Tibial nerve (tissue), 4 donors: ENCODE measurements around the gene ANXA6. TPM values are rescaled to one million over a fixed set of nuclear protein-coding genes. Genes with fewer than 3 reads are reported as not detected.

Experiments
- DNase-seq, 2 donors: peaks; one replicate each; pipeline ENCODE4 v3.0.0-alpha.2; 2019; ENCODE audit warnings: low spot score in 2 of 2
- H3K27ac ChIP-seq, 4 donors: fragments of 200-600 bp; sonication (generic) in 3 of 4; one replicate each; pipeline ENCODE4 v1.5.1; 2017 to 2019; ENCODE audit warnings: mild to moderate bottlenecking in 1 of 4
- H3K27me3 ChIP-seq, 2 donors: fragments of 200-600 bp; sonication (generic) in 1 of 2; one replicate each; pipeline versions ENCODE4 v1.5.1 to v1.6.0; 2017 to 2019
- H3K36me3 ChIP-seq, 3 donors: fragments of 200-600 bp; sonication (generic); one replicate each; pipeline ENCODE4 v1.5.1; 2018 to 2019
- H3K4me1 ChIP-seq, 4 donors: fragments of 200-600 bp; sonication (generic) in 3 of 4; one replicate each; pipeline ENCODE4 v1.5.1; 2017 to 2019
- H3K4me3 ChIP-seq, 4 donors: fragments of 200-600 bp; sonication (generic) in 3 of 4; one replicate each; pipeline ENCODE4 v1.5.1; 2017 to 2019; ENCODE audit warnings: mild to moderate bottlenecking in 1 of 4, moderate library complexity in 1 of 4
- H3K9me3 ChIP-seq, 4 donors: fragments of 200-600 bp; sonication (generic) in 3 of 4; one replicate each; pipeline ENCODE4 v1.5.1; 2017 to 2019
- EP300 ChIP-seq, 2 donors: sonication (generic); formaldehyde crosslinking; IDR thresholded peaks; one replicate each; pipeline ENCODE4 v1.6.1; 2017; ENCODE audit warnings: antibody characterized with exemption in 2 of 2, mild to moderate bottlenecking in 1 of 2
- POLR2A ChIP-seq, 2 donors: fragments of 450-650 bp; IDR thresholded peaks; one replicate each; pipeline ENCODE4 v1.6.1; 2017; ENCODE audit warnings: antibody characterized with exemption in 2 of 2, mild to moderate bottlenecking in 2 of 2, moderate library complexity in 2 of 2
- WGBS, 2 donors: methylation state at CpG; one replicate each; pipeline ENCODE4 v1.1.5; 2018; 5-methylcytosine and 5-hydroxymethylcytosine counted together
- total RNA-seq, 4 donors: library from RNA; depleted of rRNA; stranded (reverse); fragments of >200 nt; gene quantifications; one replicate each; pipeline ENCODE4 v1.1.0, GENCODE V29; 2016
- TF ChIP-seq, protein P1 (sequence below), 5 experiments: fragments of 200-600 bp in 3 of 5; fragments of 450-650 bp in 2 of 5; sonication (generic) in 3 of 5; IDR thresholded peaks; one replicate each; pipeline ENCODE4 v1.5.1; 2016 to 2019; ENCODE audit warnings: antibody characterized with exemption in 5 of 5, mild to moderate bottlenecking in 3 of 5, moderate library complexity in 2 of 5

Gene ANXA6
- total RNA-seq, 4 donors from 2014 or later = 168 to 282 (median 181) TPM

DNA sequence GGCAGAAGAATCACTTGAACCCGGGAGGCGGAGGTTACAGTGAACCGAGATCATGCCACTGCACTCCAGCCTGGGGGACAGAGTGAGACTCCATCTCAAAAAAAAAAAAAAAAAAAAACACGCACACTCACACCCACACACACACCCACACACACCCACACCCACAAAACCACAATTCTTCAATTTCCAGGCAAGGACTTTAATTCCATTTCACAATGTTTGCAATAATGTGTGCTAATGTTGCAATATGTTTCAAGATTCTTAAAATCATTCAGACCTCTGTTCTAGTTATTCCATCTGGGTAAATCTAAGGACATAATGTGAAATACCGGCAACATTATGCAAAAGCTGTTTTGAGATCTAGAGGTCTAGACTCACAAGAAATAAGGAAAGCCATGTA is 38.0 kb upstream of the ANXA6 start:
- TF ChIP-seq EP300 (IDR thresholded peaks at IDR 0.05) (peak in 1 of 2 donors; percentile 86), POLR2A (IDR thresholded peaks at IDR 0.05) (no peak)
- peaks cover 0 to 13% (median 5%) of the 10 kb centered on the region in 4 donors for H3K4me1 ChIP-seq
- peaks cover 0 to 6% (median 3%) of the 10 kb centered on the region in 4 donors for H3K9me3 ChIP-seq
- no peak for DNase-seq
- H3K27ac ChIP-seq = peak overlapping the region in 3 of 4 donors; percentile 45 to 69 (median 69)
- WGBS, 2 donors = 76 to 82% methylated on average over 5 of the region's 5 CpGs
- peaks cover 0 to 17% (median 0%) of the 10 kb centered on the region in 3 donors for H3K36me3 ChIP-seq
- no peaks in the 10 kb centered on the region for H3K27me3 ChIP-seq
- H3K4me3 ChIP-seq = no peak overlapping the region

GRCh38 chr5:151192626-151193025 is 35.0 kb upstream of the ANXA6 start:
- TF ChIP-seq EP300 (IDR thresholded peaks at IDR 0.05) = no peak
- H3K36me3 ChIP-seq = peaks cover 0 to 15% (median 0%) of the 10 kb centered on the region in 3 donors

DNA sequence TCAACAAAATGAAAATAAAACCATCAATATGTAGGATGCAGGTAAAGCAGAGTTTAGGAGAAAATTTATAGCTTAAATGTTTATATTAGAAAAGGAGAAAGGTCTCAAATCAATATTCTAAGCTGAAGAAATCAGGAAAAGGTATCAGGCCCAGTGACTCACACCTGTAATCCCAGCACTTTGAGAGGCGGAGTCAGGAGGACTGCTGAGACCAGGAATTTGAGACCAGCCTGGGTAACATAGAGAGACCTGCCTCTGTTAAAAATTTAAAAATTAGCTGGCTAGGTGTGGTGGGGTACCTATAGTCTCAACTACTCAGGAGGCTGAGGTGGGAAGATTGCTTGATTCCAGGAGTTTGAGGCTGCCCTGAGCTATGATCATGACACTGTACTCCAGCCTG is 34.1 kb upstream of the ANXA6 start:
- peaks cover 0 to 22% (median 0%) of the 10 kb centered on the region in 3 donors for H3K36me3 ChIP-seq
- H3K27ac ChIP-seq = no peak overlapping the region
- no peaks in the 10 kb centered on the region for H3K27me3 ChIP-seq
- 93 to 100% methylated on average over 1 of the region's 1 CpG for WGBS, 2 donors
- no peak for DNase-seq
- H3K9me3 ChIP-seq = peaks cover 0 to 25% (median 3%) of the 10 kb centered on the region in 4 donors
- H3K4me3 ChIP-seq = no peak overlapping the region
- TF ChIP-seq, protein P1, sequence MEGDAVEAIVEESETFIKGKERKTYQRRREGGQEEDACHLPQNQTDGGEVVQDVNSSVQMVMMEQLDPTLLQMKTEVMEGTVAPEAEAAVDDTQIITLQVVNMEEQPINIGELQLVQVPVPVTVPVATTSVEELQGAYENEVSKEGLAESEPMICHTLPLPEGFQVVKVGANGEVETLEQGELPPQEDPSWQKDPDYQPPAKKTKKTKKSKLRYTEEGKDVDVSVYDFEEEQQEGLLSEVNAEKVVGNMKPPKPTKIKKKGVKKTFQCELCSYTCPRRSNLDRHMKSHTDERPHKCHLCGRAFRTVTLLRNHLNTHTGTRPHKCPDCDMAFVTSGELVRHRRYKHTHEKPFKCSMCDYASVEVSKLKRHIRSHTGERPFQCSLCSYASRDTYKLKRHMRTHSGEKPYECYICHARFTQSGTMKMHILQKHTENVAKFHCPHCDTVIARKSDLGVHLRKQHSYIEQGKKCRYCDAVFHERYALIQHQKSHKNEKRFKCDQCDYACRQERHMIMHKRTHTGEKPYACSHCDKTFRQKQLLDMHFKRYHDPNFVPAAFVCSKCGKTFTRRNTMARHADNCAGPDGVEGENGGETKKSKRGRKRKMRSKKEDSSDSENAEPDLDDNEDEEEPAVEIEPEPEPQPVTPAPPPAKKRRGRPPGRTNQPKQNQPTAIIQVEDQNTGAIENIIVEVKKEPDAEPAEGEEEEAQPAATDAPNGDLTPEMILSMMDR (IDR thresholded peaks at IDR 0.05) = no peak
- no peak for TF ChIP-seq EP300 (IDR thresholded peaks at IDR 0.05)
- no peak for TF ChIP-seq POLR2A (IDR thresholded peaks at IDR 0.05)
- peaks cover 0 to 12% (median 5%) of the 10 kb centered on the region in 4 donors for H3K4me1 ChIP-seq

More at GRCh38 chr5:151192626-151193025, 35.0 kb upstream of the ANXA6 start:
- Histone ChIP-seq H3K9me3 (peaks cover 0 to 25% (median 3%) of the 10 kb centered on the region in 4 donors), H3K27me3 (no peaks in the 10 kb centered on the region), H3K4me3 (no peak overlapping the region), H3K27ac (no peak overlapping the region), H3K4me1 (peaks cover 0 to 13% (median 5%) of the 10 kb centered on the region in 4 donors)
- DNase-seq = no peak

GRCh38 chr5:151189151-151189550 is 31.6 kb upstream of the ANXA6 start:
- Histone ChIP-seq H3K27ac (no peak overlapping the region), H3K4me1 (no peaks in the 10 kb centered on the region), H3K27me3 (no peaks in the 10 kb centered on the region), H3K36me3 (peaks cover 0 to 29% (median 0%) of the 10 kb centered on the region in 3 donors), H3K9me3 (peaks cover 0 to 25% (median 3%) of the 10 kb centered on the region in 4 donors), H3K4me3 (no peak overlapping the region)
- DNase-seq = no peak
- 90 to 91% methylated on average over 2 of the region's 2 CpGs for WGBS, 2 donors
- TF ChIP-seq, protein P1 (IDR thresholded peaks at IDR 0.05) = no peak
- no peak for TF ChIP-seq POLR2A (IDR thresholded peaks at IDR 0.05)
- TF ChIP-seq EP300 (IDR thresholded peaks at IDR 0.05) = no peak

- TF ChIP-seq EP300 (IDR thresholded peaks at IDR 0.05) (no peak), POLR2A (IDR thresholded peaks at IDR 0.05) (no peak)
- TF ChIP-seq, protein P1 (IDR thresholded peaks at IDR 0.05) = no peak
- no peak overlapping the region for H3K4me3 ChIP-seq
- H3K27ac ChIP-seq = no peak overlapping the region
- no peaks in the 10 kb centered on the region for H3K27me3 ChIP-seq
- no peaks in the 10 kb centered on the region for H3K4me1 ChIP-seq
- peaks cover 0 to 35% (median 0%) of the 10 kb centered on the region in 3 donors for H3K36me3 ChIP-seq
- H3K9me3 ChIP-seq = peaks cover 0 to 20% (median 0%) of the 10 kb centered on the region in 4 donors
- WGBS, 2 donors = 77 to 78% methylated on average over 4 of the region's 4 CpGs
- no peak for DNase-seq
Measured at GRCh38 chr5:151186538-151186937, 29.0 kb upstream of the ANXA6 start.

DNA sequence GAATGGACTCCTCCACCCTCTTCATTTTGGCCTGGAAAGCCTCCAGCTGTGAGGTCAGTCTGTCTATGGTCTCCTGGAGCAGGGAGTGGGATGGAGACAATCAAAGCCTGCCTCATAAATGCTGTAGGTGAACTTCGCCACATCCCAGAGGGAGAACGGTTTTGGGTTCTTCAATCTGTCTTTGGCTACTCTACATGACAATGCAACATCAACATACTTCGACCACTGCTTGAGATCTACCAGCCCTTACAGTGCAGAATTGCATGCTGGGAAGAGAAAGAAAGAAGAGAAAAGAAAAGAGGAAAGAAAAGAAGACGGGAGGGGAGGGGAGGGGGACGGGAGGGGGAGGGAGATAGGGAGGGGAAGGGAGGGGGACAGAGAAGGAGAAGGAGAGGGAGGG is 28.5 kb upstream of the ANXA6 start:
- no peak overlapping the region for H3K27ac ChIP-seq

More for the DNA sequence above, 28.5 kb upstream of the ANXA6 start:
- Histone ChIP-seq H3K4me3 (no peak overlapping the region), H3K27me3 (no peaks in the 10 kb centered on the region), H3K9me3 (peaks cover 0 to 20% (median 0%) of the 10 kb centered on the region in 4 donors), H3K4me1 (no peaks in the 10 kb centered on the region), H3K36me3 (peaks cover 0 to 35% (median 0%) of the 10 kb centered on the region in 3 donors)
- WGBS, 2 donors = 55 to 58% methylated on average over 5 of the region's 5 CpGs
- TF ChIP-seq, protein P1 (IDR thresholded peaks at IDR 0.05) = no peak
- TF ChIP-seq POLR2A (IDR thresholded peaks at IDR 0.05) (no peak), EP300 (IDR thresholded peaks at IDR 0.05) (no peak)
- no peak for DNase-seq
